Lower leg skin (tissue), 4 donors: ENCODE data around the gene JARID2. TPM values are rescaled to one million over a fixed set of nuclear protein-coding genes. Genes with fewer than 3 reads are reported as not detected.

Experiments
- DNase-seq, 2 donors: peaks; one replicate each; pipeline ENCODE4 v3.0.0-alpha.2; 2019; ENCODE audit warnings: low spot score in 2 of 2
- H3K4me3 ChIP-seq: fragments of 200-600 bp; sonication (generic); 2 replicates; pipeline ENCODE4 v1.5.1; 2017; ENCODE audit warnings: mild to moderate bottlenecking, low read depth; ENCODE audit not compliant: poor library complexity, severe bottlenecking
- CTCF ChIP-seq, 3 donors: fragments of 450-650 bp; IDR thresholded peaks; one replicate each; pipeline ENCODE4 v1.5.1; 2016; ENCODE audit warnings: antibody characterized with exemption in 3 of 3, mild to moderate bottlenecking in 3 of 3, moderate library complexity in 2 of 3
- POLR2A ChIP-seq, 2 donors: fragments of 450-650 bp; IDR thresholded peaks; one replicate each; pipeline ENCODE4 v1.6.1; 2016 to 2017; ENCODE audit warnings: antibody characterized with exemption in 2 of 2, mild to moderate bottlenecking in 1 of 2, moderate library complexity in 1 of 2
- WGBS, 2 donors: methylation state at CpG; one replicate each; pipeline ENCODE4 v1.1.5; 2018; 5-methylcytosine and 5-hydroxymethylcytosine counted together
- intact Hi-C: fragments of 100-400 bp; cut with DNase I; formaldehyde crosslinking; loops from one replicate; pipeline ENCODE4 v1.15.0; 2023; ENCODE audit warnings: low total_unique reads
- total RNA-seq, 4 donors: library from RNA; depleted of rRNA; stranded (reverse); fragments of >200 nt; gene quantifications; one replicate each; pipeline ENCODE4 v1.1.0, GENCODE V29; 2016

The JARID2 gene
- total RNA-seq, 4 donors from 2014 or later: 17.9 to 24.2 (median 21.6) TPM

- intact Hi-C loops: no loop called here
These were observed 19.9 kb downstream of the JARID2 start for GRCh38 chr6:15265787-15266186.

GRCh38 chr6:15266423-15266996 lies 20.6 kb downstream of the JARID2 start:
- 67 to 76% methylated on average over 11 of the region's 11 CpGs for WGBS, 2 donors
- H3K4me3 ChIP-seq: no peak overlapping the region
- no peak for TF ChIP-seq CTCF (IDR thresholded peaks at IDR 0.05)
- TF ChIP-seq POLR2A (IDR thresholded peaks at IDR 0.05): no peak
- DNase-seq: no peak
- intact Hi-C loops: no loop called here

More at GRCh38 chr6:15265787-15266186, 19.9 kb downstream of the JARID2 start:
- H3K4me3 ChIP-seq: no peak overlapping the region
- TF ChIP-seq CTCF (IDR thresholded peaks at IDR 0.05) (no peak), POLR2A (IDR thresholded peaks at IDR 0.05) (no peak)
- 30 to 31% methylated on average over 5 of the region's 5 CpGs for WGBS, 2 donors
- no peak for DNase-seq

DNA sequence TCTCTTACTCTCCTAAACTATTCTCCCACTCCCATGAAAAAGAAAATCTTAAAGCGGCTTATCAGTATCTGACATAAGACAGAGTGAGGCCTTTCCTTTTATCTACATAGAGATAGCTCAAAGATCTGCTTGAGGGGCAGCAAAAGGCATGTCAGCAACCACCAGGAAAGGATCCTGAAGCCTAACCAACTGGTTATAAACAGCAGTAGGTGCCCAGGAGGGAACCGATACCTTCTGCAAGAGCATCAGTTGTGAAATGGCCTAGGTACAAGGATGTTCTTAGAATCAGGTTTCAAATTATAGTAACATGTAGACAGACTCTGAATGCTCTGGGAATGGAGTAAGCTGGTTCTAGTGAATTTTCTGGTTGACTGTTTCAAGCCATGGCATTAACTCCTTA lies 21.4 kb downstream of the JARID2 start:
- no peak overlapping the region for H3K4me3 ChIP-seq
- 93 to 96% methylated on average over 2 of the region's 2 CpGs for WGBS, 2 donors
- intact Hi-C loops: no loop called here
- no peak for DNase-seq
- TF ChIP-seq POLR2A (IDR thresholded peaks at IDR 0.05) (no peak), CTCF (IDR thresholded peaks at IDR 0.05) (no peak)

DNA sequence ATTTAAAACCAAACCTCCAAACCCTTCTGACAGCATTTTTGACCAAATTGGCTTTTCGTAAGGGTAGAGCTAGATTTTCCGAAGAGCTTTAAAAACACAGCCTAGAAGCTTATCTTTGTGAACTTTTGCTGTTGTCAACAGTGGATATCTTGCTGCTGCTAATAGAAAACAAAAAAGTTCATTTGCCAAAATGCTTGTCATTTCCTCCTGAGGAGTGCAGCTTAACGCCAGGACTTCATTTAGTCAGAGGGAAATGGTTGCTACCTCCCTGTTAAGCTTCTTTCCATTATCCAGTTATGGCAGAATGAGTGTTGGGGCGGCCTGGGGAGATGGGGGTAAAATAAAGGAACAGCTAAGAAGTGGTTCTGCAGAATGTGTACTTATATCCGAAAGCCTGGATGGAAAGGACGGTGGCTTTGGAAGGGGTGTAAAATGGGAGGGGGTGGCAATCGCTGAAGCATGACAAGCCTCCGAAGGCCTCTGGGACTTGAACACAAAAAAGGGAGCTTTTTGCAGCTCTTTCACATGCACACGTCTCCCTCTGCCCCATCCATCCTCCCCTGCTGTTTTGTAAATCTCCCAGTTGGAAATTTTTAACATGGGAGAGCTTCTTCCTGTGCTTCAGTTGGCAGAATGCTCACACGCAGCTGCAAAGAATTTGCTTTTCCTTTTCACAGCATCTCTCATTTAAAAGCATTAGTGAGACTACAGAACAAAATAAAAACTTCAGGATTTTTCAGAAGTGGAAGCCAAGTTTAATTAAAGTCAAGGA lies 22.5 kb downstream of the JARID2 start:
- TF ChIP-seq CTCF (IDR thresholded peaks at IDR 0.05) (no peak), POLR2A (IDR thresholded peaks at IDR 0.05) (no peak)
- no peak for DNase-seq
- H3K4me3 ChIP-seq: no peak overlapping the region
- intact Hi-C loops: no loop called here
- WGBS, 2 donors: 52 to 53% methylated on average over 10 of the region's 10 CpGs

- 66 to 74% methylated on average over 4 of the region's 4 CpGs for WGBS, 2 donors
- no peak for DNase-seq
- intact Hi-C loops: no loop called here
- TF ChIP-seq POLR2A (IDR thresholded peaks at IDR 0.05): no peak
- no peak for TF ChIP-seq CTCF (IDR thresholded peaks at IDR 0.05)
- H3K4me3 ChIP-seq: no peak overlapping the region
These were observed 23.1 kb downstream of the JARID2 start for GRCh38 chr6:15269011-15269410.
